ENCODE measurements around the gene CASR. TPM values are rescaled to one million over a fixed set of nuclear protein-coding genes. Genes with fewer than 3 reads are reported as not detected.
A peak's percentile ranks its signal among the peaks of the same experiment; 100 is the strongest.

Gene CASR
- total RNA-seq, 1 experiment from 2014 or later = 0.02 TPM

DNA sequence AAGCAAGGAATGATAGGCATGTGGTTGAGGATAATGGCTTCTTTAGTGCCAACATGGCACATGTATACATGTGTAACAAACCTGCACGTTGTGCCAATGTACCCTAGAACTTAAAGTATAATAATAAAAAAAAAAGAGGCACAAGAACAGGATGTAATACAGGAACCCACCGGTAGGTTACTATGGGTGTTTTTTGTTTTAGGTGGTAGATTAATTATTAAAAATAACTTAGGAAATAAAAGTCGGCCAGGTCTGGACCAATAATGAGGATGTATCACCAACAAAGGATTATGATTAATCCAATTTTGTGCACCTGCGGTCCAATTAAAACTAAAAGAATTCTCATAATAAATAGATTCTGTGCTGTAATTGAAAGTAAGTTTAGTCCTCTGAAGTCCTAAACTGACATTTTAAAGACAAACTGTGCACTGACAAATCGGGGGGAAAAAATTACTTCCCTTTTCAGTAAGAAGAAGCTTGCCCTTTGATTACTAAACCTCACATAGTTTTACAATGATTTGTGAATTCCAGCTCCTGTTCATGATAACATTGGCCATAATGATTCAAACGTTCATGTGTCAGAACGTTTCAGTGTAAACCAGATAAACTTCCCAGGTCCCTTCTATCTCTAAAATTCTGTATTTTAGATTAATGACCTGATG lies 62.2 kb downstream of the CASR start:
- no peaks in the 10 kb centered on the region for H3K79me1 ChIP-seq (ENCODE audit: insufficient read depth, low read depth, low read length, poor library complexity, severe bottlenecking)
- H3K23ac ChIP-seq (ENCODE audit: insufficient read length, low read depth, low read length) = no peak overlapping the region
- whole genome bisulfite sequencing (ENCODE audit: extremely low coverage, insufficient read length, low lambda C conversion rate) = no CpG with 5 or more reads among the region's 7 CpGs

More for the DNA sequence above, 62.2 kb downstream of the CASR start:
- H3K9ac ChIP-seq (ENCODE audit: extremely low read depth, insufficient read length, low read length) = no peak overlapping the region
- Mint-ChIP-seq H3K4me3 (no peak overlapping the region), H3K27ac (no peak overlapping the region), H3K36me3 (ENCODE audit: insufficient read depth in 1 of 3, low read depth in 3 of 3) (no peaks in the 10 kb centered on the region), H3K4me1 (no peaks in the 10 kb centered on the region), H3K9me3 (no peaks in the 10 kb centered on the region), H3K27me3 (ENCODE audit: low read depth) (peaks cover 25% of the 10 kb centered on the region)
- H2BK15ac ChIP-seq (ENCODE audit: low read depth, low read length) = no peak overlapping the region
- no peak overlapping the region for H2BK120ac ChIP-seq (ENCODE audit: low read depth, low read length, poor library complexity, severe bottlenecking)
- no peaks in the 10 kb centered on the region for H3K4me1 ChIP-seq (ENCODE audit: insufficient read depth, low read length)
- H2AK5ac ChIP-seq (ENCODE audit: insufficient read length, low read length) = no peak overlapping the region
- no peak overlapping the region for H4K8ac ChIP-seq (replicated peaks; ENCODE audit: insufficient read length, low read depth, low read length)
- H3T11ph ChIP-seq (ENCODE audit: low read length) = no peak overlapping the region
- no peaks in the 10 kb centered on the region for H3K79me2 ChIP-seq (ENCODE audit: insufficient read depth, low read length)
- H2AFZ ChIP-seq (ENCODE audit: low read length) = no peak overlapping the region
- H3K4me2 ChIP-seq (ENCODE audit: insufficient read depth, insufficient read length, low read length) = no peak overlapping the region
- no peaks in the 10 kb centered on the region for H3K23me2 ChIP-seq (ENCODE audit: insufficient read length, low read depth, low read length, poor library complexity, severe bottlenecking)
- no peak overlapping the region for H3K27ac ChIP-seq (ENCODE audit: insufficient read length, low read depth, low read length)
- no peak overlapping the region for H3K4ac ChIP-seq (ENCODE audit: low read depth, low read length)
- peak; percentile 29; the same call in 1 of the 3 replicates for TF ChIP-seq CTCF (conservative IDR thresholded peaks at IDR 0.05)
- H2BK5ac ChIP-seq (ENCODE audit: insufficient read length, low read length) = no peak overlapping the region
- no peak overlapping the region for H4K5ac ChIP-seq (ENCODE audit: insufficient read length, low read depth, low read length)
- H4K20me1 ChIP-seq (ENCODE audit: control insufficient read depth, insufficient read depth, insufficient read length) = no peaks in the 10 kb centered on the region
- no peak overlapping the region for H4K91ac ChIP-seq (ENCODE audit: insufficient read length, low read depth, low read length)
- no peak overlapping the region for H2BK12ac ChIP-seq (ENCODE audit: insufficient read length, low read depth, low read length)
- no peak overlapping the region for H3K18ac ChIP-seq (ENCODE audit: insufficient read length, low read depth, low read length)
- H3K9me3 ChIP-seq (ENCODE audit: control insufficient read depth, low read depth, low read length) = no peaks in the 10 kb centered on the region
- no peaks in the 10 kb centered on the region; the same call in 1 of the 2 replicates for H3K27me3 ChIP-seq (ENCODE audit: insufficient read depth, low read length)
- no peak for DNase-seq
- no peak overlapping the region for H2BK20ac ChIP-seq (ENCODE audit: low read depth, low read length, poor library complexity, severe bottlenecking)
- no peak overlapping the region for H3K56ac ChIP-seq (ENCODE audit: insufficient read length, low read depth, low read length)
- H3K14ac ChIP-seq (ENCODE audit: insufficient read depth, low read length) = no peak overlapping the region
